CD4-positive, alpha-beta T cell (primary cell): Measurements from ENCODE around the gene ABHD10. TPM values are rescaled to one million over a fixed set of nuclear protein-coding genes. Genes with fewer than 3 reads are reported as not detected.

Experiments used
- ATAC-seq: fragments of 200-7000 bp; cut with Tn5 transposase; one replicate; pipeline ENCODE4 v1.10.0; 2022; ENCODE audit warnings: mild to moderate bottlenecking; ENCODE audit not compliant: poor library complexity
- CTCF ChIA-PET: fragments of 350-600 bp; sonication (Branson Sonifier 250); formaldehyde crosslinking; loops from one replicate; lab custom pipeline; 2021; ENCODE audit warnings: antibody characterized with exemption, inconsistent platforms; lab: Charles Lee
- POLR2A ChIA-PET: fragments of 350-600 bp; sonication (Branson Sonifier 250); formaldehyde crosslinking; loops from one replicate; lab custom pipeline; 2021; ENCODE audit warnings: antibody characterized with exemption, inconsistent platforms; lab: Charles Lee
- DNase-seq, 14 experiments: peaks; one replicate each; pipeline ENCODE4 v3.0.0-alpha.2; 2013 to 2020; ENCODE audit warnings: mixed read lengths in 2 of 14
- H3K27ac ChIP-seq, 2 donors: one replicate each; pipeline versions ENCODE4 v1.5.1 to v1.7.0; 2013; ENCODE audit warnings: low read length in 2 of 2, low read depth in 1 of 2, mild to moderate bottlenecking in 1 of 2
- H3K27me3 ChIP-seq, 2 experiments: 1 replicate in 1 of 2; 2 replicates in 1 of 2; pipeline versions ENCODE4 v1.6.1 to v1.7.0; 2013; ENCODE audit warnings: low read length in 2 of 2, control low read depth in 1 of 2, mild to moderate bottlenecking in 1 of 2, moderate library complexity in 1 of 2; ENCODE audit not compliant: insufficient read depth in 2 of 2, control insufficient read depth in 1 of 2
- H3K36me3 ChIP-seq: one replicate; pipeline ENCODE4 v1.6.1; 2013; ENCODE audit warnings: low read length, control low read depth; ENCODE audit not compliant: insufficient read depth
- H3K4me1 ChIP-seq: one replicate; pipeline ENCODE4 v1.6.1; 2013; ENCODE audit warnings: low read length, control low read depth; ENCODE audit not compliant: insufficient read depth
- H3K4me3 ChIP-seq: one replicate; pipeline ENCODE4 v1.5.1; 2013; ENCODE audit warnings: mild to moderate bottlenecking, low read length, moderate library complexity
- H3K9me3 ChIP-seq, 2 experiments: 1 replicate in 1 of 2; 2 replicates in 1 of 2; pipeline versions ENCODE4 v1.6.1 to v1.7.0; 2013; ENCODE audit warnings: low read length in 2 of 2, mild to moderate bottlenecking in 2 of 2, control low read depth in 1 of 2, moderate library complexity in 1 of 2; ENCODE audit not compliant: control insufficient read depth in 1 of 2, insufficient read depth in 1 of 2
- H3K27ac Mint-ChIP-seq: one replicate; pipeline ENCODE4 v1.8.0; 2020; ENCODE audit warnings: mixed read lengths
- H3K27me3 Mint-ChIP-seq: one replicate; pipeline ENCODE4 v1.8.0; 2021; ENCODE audit warnings: mixed read lengths
- H3K36me3 Mint-ChIP-seq: one replicate; pipeline ENCODE4 v1.8.0; 2021; ENCODE audit warnings: low read depth, mixed read lengths
- H3K4me1 Mint-ChIP-seq: one replicate; pipeline ENCODE4 v1.8.0; 2021; ENCODE audit warnings: low read depth, mixed read lengths
- H3K4me3 Mint-ChIP-seq: one replicate; pipeline ENCODE4 v1.8.0; 2020; ENCODE audit warnings: mild to moderate bottlenecking, mixed read lengths
- H3K9me3 Mint-ChIP-seq: one replicate; pipeline ENCODE4 v1.8.0; 2020; ENCODE audit warnings: mixed read lengths
- CTCF ChIP-seq: fragments of 200-600 bp; IDR thresholded peaks from one replicate; pipeline ENCODE4 v1.8.0; 2022; ENCODE audit warnings: antibody characterized with exemption, mild to moderate bottlenecking
- intact Hi-C, 2 experiments: fragments of 100-400 bp; cut with DNase I in 1 of 2; cut with micrococcal nuclease in 1 of 2; formaldehyde crosslinking; loops; one replicate each; pipeline versions ENCODE4 v1.15.1 to v1.9.0; 2023 to 2025; cut with DNase I, micrococcal nuclease
- total RNA-seq, 174 experiments: library from RNA in 2 of 174; stranded (reverse) in 2 of 174; gene quantifications; one replicate each; pipeline ENCODE4 v1.2.3 and lab custom pipeline; 2021 to 2026

ABHD10 gene
- total RNA-seq, 2 experiments from 2014 or later, result 28.2 to 32.5 TPM

- DNase-seq, result no peak
- ChIA-PET CTCF (no interaction called here), POLR2A (no interaction called here)
- ATAC-seq, result no peak
- no peaks in the 10 kb centered on the region for H3K27me3 ChIP-seq
- H3K4me1 ChIP-seq, result no peaks in the 10 kb centered on the region
- no peak overlapping the region for H3K4me3 ChIP-seq
- intact Hi-C loops, result no loop called here
- Mint-ChIP-seq H3K27me3 (no peaks in the 10 kb centered on the region), H3K27ac (no peak overlapping the region), H3K36me3 (no peaks in the 10 kb centered on the region), H3K4me1 (no peaks in the 10 kb centered on the region), H3K9me3 (no peaks in the 10 kb centered on the region), H3K4me3 (no peak overlapping the region)
- no peak for TF ChIP-seq CTCF
- H3K27ac ChIP-seq, result no peak overlapping the region
- H3K36me3 ChIP-seq, result no peaks in the 10 kb centered on the region
- H3K9me3 ChIP-seq, result no peaks in the 10 kb centered on the region
Measured at GRCh38 chr3:112030901-112031300, 52.1 kb downstream of the ABHD10 start.

- H3K9me3 Mint-ChIP-seq, result no peaks in the 10 kb centered on the region
- no peak overlapping the region for H3K27ac Mint-ChIP-seq
- intact Hi-C loops, result no loop called here
- Histone ChIP-seq H3K36me3 (no peaks in the 10 kb centered on the region), H3K27me3 (no peaks in the 10 kb centered on the region), H3K27ac (no peak overlapping the region), H3K4me3 (no peak overlapping the region), H3K9me3 (no peaks in the 10 kb centered on the region), H3K4me1 (no peaks in the 10 kb centered on the region)
- H3K4me1 Mint-ChIP-seq, result no peaks in the 10 kb centered on the region
- no peak overlapping the region for H3K4me3 Mint-ChIP-seq
- ChIA-PET POLR2A (no interaction called here), CTCF (no interaction called here)
- TF ChIP-seq CTCF, result no peak
- ATAC-seq (no peak), DNase-seq (no peak)
- no peaks in the 10 kb centered on the region for H3K27me3 Mint-ChIP-seq
- no peaks in the 10 kb centered on the region for H3K36me3 Mint-ChIP-seq
Measured at GRCh38 chr3:112032098-112032731, 53.4 kb downstream of the ABHD10 start.

GRCh38 chr3:112034436-112034835 is 55.6 kb downstream of the ABHD10 start, which contains the start of gene TMPRSS7:
TMPRSS7 (plus strand) TSS chr3:112034736; CDS start chr3:112034846, 110 bp downstream.
- no peak within 1 kb of the TSS for H3K4me3 Mint-ChIP-seq

More at GRCh38 chr3:112034436-112034835, 55.6 kb downstream of the ABHD10 start, which contains the start of gene TMPRSS7:
- intact Hi-C loops, result no loop called here
- H3K4me1 ChIP-seq, result no peaks in the 10 kb centered on the region
- DNase-seq (no peak), ATAC-seq (no peak)
- H3K4me3 ChIP-seq, result no peak within 1 kb of the TSS
- H3K27me3 Mint-ChIP-seq, result no peaks in the 10 kb centered on the region
- CTCF ChIA-PET, result no interaction called here
- TF ChIP-seq CTCF, result no peak
- peaks cover 2% of the 10 kb centered on the region for H3K9me3 Mint-ChIP-seq
- H3K36me3 ChIP-seq, result no peaks in the 10 kb centered on the region
- no peaks in the 10 kb centered on the region for H3K27me3 ChIP-seq
- no peaks in the 10 kb centered on the region for H3K9me3 ChIP-seq
- no peaks in the 10 kb centered on the region for H3K4me1 Mint-ChIP-seq
- no peaks in the 10 kb centered on the region for H3K36me3 Mint-ChIP-seq
- POLR2A ChIA-PET, result interaction anchor here (0.9 kb wide), 1 partner anchor 56 kb away, joined by 3 read pairs; the partner anchor contains the start of gene ABHD10
- no peak within 1 kb of the TSS for H3K27ac Mint-ChIP-seq
- H3K27ac ChIP-seq, result no peak within 1 kb of the TSS
